GOT3 (cell line): ENCODE measurements around the gene MPV17.
"Not testable (repeated sequence)": the region's sequence is repeated elsewhere in the genome, so short reads cannot be mapped to it uniquely, and the experiment has no call there.

Source experiments
- DNase-seq: peaks from one replicate; lab custom pipeline; 2025; ENCODE audit warnings: mixed read lengths; lab: John Stamatoyannopoulos, UW

MPV17 gene, protein sequence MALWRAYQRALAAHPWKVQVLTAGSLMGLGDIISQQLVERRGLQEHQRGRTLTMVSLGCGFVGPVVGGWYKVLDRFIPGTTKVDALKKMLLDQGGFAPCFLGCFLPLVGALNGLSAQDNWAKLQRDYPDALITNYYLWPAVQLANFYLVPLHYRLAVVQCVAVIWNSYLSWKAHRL

DNA sequence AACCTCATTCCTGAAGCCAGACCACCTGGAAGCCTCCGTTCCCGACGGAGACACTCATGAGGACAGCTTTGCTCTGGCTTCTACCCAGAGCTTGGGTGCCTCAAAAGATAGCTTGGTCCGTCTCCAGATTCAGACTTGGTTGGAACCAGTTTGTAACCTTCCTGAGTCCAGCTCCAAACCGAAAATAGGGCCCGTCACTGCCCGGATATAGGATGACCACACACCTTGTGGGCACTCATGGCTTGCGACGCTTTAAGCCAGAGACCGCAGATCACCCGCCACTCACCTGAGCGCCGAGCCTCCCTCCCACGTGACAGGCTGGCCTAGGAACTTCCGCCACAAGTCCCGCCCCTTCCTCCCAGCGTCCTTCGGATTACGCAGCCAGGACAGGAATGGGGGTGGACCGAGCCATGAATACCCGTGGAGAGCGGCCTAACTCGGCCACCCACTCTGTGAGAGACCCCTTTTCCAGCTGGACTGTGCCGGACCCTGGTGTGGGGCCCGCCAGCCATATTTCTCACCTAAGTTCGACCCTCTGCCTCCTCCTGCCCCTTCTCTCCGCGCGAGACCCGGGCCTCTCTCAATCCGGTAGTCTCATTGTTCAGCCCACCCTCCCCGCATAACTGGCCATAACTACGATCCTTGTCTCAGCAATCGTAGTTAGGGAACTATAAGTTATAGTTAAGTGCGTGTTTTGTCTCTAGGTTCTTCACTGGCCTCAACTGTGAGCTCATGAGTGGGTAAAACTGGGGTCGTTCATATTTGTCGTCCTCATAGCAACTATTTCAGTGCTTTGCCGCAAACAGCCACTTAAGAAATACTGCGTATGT, at the start of gene MPV17:
MPV17 (minus strand) TSS at position 332 of the 830 bp plus-strand sequence. CDS start 580 bp downstream, outside the sequence.
- peak; percentile 30 for DNase-seq

- DNase-seq: peak; percentile 29
These were observed 48.1 kb upstream of the MPV17 start for GRCh38 chr2:27370816-27371620.

DNA sequence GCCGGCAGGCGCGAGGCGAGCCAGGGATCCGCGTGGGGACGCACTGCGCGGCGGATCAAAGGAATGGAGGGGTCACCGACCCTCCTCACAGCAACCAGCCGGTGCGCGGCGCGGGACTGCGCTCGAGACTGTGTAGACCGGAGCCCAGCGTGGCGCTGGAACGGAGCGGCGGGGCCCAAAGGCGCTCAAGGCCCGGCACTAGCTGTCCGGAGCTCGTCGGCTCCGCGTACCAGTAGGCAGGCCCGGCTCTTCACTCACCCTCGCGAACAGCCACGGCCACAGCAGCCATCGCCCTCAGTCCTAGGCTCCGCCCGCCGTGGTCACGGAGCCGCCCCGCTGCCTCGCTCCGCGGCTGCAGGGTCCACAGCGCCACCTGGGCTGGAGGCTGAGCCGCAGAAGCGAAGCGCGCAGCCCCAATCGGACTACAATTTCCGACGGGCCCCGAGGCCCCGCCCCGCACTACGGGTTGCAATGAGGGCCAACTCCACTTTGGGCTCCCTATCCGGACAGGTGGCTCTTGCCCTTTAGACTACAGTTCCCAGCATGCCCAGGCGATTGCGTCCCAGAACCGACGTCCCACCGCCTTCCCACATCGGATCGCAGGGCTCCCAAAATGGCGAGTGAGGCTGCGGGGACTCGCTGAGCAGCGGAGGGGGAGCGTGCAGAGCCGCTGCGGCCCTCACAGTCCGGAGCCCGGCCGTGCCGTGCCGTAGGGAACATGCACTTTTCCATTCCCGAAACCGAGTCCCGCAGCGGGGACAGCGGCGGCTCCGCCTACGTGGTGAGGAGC, 47.3 kb upstream of the MPV17 start, which contains the start of the genes EIF2B4 and SNX17:
EIF2B4 (minus strand) TSS at position 313 of the 790 bp plus-strand sequence; CDS start at position 289, 24 bp downstream.
SNX17 (plus strand) TSS at position 591 of the 790 bp plus-strand sequence; CDS start at position 719, 128 bp downstream.
- peak; percentile 98 for DNase-seq

DNA sequence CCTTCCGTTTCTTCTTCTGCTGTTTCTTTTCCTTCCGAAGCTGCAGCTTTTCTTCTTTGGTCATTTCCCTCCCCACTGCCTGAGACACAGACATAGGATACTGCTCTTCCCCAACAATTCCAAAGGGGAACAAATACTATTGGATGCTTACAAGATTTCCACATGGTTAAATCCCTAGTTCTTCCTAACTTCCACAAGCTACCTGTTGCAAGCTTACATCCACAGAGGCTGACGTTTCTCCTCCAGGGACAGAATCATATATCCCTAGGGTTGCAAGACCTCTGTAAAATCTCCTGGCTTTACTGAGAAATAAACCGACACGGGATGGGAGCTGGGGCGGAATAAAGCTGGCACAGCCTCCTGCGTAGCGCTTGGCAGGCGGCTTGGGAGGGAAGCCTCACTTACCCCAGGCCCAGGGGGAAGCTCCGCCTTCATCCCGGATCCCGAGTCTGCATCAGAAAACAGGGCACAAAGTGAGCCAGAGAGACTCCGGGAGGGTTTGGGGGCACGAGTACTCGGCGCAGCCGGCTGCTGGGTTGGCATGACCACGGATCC, 46.7 kb upstream of the MPV17 start:
- DNase-seq: peak; percentile 35

DNA sequence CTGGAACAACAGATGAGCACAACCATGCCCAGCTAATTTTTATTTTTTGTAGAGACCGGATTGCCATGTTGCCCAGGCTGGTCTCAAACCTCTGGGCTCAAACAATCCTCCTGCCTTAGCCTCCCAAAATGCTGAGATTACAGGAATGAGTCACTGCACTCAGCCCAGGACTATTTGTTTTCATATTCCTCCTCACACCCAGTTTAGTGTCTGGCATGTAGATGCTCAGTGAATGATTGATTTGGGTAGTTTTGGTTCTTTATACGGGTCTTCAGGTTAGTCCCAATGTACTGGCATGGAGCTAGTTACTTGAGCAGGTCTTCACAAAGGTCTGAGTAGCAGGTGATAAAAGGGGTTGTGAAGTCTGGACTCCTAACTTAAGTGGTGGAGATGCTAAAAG, 41.0 kb upstream of the MPV17 start:
- no peak for DNase-seq

- no peak for DNase-seq
These were observed 40.0 kb upstream of the MPV17 start for GRCh38 chr2:27362678-27363420.

- peak; percentile 97 for DNase-seq
These were observed 33.7 kb upstream of the MPV17 start, which contains the start of gene GTF3C2 for GRCh38 chr2:27356382-27357181. TSS of gene GTF3C2 (minus strand) at chr2:27356764. CDS start at chr2:27343554, 13,210 bp downstream.

DNA sequence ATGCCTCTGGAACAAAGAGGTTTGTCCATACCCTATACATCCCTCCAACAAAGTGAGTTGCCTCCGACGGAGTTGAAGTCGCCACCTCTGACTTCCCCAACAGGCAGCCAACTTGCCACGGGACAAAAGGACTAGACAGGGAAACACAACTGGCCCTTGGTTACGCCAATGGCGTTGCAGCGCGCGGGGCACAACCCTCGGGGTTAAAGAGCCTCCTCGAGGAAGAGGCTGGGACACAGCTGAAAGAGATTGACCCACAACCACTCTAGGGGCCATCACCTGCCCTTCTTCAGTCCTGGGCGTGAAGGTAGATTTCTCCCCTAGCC, 33.1 kb upstream of the MPV17 start:
- DNase-seq: no peak

DNA sequence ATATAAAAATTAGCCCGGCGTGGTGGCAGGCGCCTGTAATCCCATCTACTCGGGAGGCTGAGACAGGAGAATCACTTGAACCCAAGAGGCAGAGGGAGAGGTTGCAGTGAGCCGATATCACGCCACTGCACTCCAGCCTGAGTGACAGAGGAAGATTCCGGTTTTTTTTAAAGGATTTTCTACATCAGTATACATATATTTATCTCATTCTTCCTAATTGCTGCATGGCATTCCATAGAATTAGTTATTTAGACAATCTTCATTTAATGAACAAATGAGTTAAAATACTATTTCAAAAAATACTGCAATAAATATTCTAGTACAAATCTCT, 31.7 kb upstream of the MPV17 start:
- DNase-seq: no peak

- DNase-seq: no peak
These were observed 31.1 kb upstream of the MPV17 start for GRCh38 chr2:27353762-27354596.

DNA sequence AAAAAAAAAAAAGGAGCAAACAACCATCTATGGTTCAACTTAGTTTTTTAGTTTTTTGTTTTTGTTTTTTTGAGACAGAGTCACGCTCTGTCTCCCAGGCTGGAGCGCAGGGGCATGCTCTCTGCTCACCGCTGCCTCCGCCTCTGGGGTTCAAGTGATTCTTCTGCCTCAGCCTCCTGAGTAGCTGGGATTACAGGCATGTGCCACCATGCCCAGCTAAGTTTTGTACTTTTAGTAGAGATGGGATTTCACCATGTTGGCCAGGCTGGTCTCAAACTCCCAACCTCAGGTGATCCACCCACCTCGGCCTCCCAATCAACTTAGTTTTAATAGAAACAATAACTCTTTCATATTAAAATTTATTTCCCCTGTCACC, 30.5 kb upstream of the MPV17 start:
- DNase-seq: not testable (repeated sequence)

DNA sequence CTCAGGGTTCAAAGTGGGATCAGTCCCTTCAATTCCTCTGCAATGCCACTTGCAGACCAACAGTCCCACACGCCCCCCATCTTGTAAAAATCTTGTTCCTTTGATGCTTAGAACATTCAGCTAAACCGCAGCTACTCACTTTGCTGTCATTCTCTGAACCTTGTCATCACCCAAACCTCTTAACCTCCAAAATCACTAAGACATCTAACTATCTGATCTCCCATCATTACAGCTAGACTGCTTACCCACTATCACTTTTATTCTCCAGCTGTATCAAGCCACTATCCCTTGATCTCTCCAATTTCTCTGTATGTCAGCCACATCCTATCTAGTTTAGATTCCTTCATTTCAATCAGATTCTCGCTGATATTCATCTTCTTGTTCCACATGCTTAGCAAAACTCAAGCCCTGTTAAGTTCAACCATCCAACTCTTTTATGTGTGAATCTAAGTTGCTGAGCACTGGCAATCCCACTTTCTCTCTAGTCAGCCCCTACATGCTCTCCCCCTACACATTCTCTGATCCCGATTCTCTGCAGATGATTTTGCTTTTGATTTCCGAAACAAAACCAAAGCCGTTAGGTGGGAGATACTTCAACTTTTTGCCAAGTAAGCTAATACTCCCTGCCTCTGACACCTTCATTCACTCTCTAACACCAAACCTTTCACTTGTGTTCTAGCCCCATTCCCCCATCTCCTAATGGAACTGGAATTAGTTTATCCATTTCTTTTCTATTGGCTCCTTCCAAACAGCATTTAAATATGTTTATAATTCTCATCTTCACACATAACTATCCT, 29.1 kb upstream of the MPV17 start:
- no peak for DNase-seq

DNA sequence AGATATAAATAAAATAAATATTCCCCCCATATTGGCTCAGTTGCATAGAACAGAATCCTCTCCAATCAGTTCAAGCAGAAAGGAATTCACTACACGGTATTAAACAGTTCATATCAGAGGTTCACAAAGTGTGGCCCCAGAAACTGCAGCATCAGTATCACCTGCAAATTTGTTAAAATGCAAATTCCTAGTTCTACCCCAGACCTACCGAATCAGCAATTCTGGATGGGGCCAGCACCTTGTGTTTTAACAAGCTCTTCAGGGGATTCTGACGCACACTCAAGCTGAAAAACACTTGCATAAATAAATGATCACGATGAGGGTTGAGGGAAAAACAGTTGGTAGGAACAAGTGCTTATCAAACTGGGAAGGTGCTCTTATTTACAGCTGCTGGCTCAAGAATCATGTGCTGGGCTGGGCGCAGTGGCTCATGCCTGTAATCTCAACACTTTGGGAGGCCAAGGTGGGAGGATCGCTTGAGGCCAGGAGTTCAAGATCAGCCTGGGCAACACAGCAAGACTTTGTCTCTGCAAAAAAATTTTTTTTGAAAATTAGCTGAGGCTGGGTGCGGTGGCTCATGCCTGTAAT, 27.3 kb upstream of the MPV17 start:
- no peak for DNase-seq

DNA sequence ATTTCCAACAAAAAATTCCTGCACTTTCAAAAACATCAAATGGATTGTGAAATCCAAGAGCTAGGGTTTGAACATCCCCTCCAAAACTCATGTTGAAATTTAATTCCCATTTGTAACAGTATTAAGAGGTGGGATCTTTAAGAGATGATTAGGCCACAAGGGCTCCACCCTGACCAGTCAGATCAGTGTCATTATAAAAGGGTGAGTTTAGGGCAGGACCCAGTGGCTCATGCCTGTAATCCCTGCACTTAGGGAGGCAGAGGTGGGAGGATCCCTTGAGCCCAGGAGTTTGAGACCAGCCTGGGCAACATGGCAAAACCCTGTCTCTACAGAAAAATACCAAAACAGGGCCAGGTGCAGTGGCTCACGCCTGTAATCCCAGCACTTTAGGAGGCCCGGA, 24.7 kb upstream of the MPV17 start:
- DNase-seq: no peak

- no peak for DNase-seq
These were observed 13.3 kb upstream of the MPV17 start for GRCh38 chr2:27336173-27336572.

DNA sequence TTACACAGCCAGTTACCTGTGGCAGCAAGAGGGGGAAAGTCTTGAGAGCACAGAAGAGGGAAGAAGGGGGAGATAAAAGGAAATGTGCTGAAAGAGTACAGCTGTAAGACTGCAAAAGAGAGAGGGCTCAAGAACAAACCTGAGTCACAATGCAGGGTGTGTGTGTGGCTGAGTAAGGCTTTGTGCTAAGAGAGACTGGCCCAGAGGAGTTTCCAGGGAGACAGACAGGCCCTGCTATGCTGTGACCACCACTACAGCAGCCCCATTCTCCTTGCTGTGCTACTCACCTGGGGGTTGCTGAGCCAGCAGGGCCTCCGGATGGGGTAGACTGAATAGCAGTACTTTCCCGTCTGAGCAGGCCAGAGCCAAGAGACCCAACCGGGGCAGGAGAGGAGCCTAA, 12.4 kb upstream of the MPV17 start:
- DNase-seq: no peak

DNA sequence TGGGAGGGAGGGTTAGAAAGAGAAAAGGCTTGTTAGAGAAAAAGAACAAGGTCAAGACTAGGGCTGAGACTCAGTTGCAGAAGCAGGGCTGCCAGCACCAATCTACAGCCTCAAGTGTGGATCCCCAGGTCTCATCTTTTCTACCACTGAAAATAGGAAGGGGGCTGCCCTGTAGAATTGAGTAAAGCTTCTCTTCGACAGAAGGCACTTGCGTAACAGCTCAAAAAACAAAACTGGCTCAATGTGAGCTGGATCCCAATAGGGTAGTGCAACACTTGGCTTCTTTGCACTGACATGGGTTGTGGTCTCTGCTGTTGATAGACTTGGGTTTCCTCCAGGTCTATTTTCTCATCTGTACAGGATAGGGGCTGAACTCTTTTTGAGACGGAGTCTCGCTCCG, 1.8 kb upstream of the MPV17 start:
- no peak for DNase-seq
